SK-N-SH treated with all-trans-retinoic acid at 6 μM for 48 hours (cell line): ENCODE data around the gene NRDE2.

Experiments
- ATAC-seq: fragments of 200-7000 bp; cut with Tn5 transposase; 3 replicates; pipeline ENCODE4 v1.9.1; 2020; ENCODE audit warnings: mild to moderate bottlenecking, moderate library complexity
- ARNTL ChIP-seq: fragments of 450-650 bp; formaldehyde crosslinking; IDR thresholded peaks from 2 replicates; pipeline ENCODE4 v1.5.0; 2020; ENCODE audit warnings: low read depth, mild to moderate bottlenecking, moderate library complexity, borderline replicate concordance
- BACH2 ChIP-seq: fragments of 250-450 bp; sonication (Bioruptor Pico); IDR thresholded peaks from 2 replicates; pipeline ENCODE4 v1.9.0; 2021; ENCODE audit warnings: mild to moderate bottlenecking, borderline replicate concordance
- CSDC2 ChIP-seq: fragments of 250-450 bp; sonication (Bioruptor Pico); IDR thresholded peaks from 2 replicates; pipeline ENCODE4 v1.5.0; 2020; ENCODE audit warnings: mild to moderate bottlenecking, moderate library complexity
- ESRRG ChIP-seq: fragments of 250-450 bp; sonication (Bioruptor Pico); IDR thresholded peaks from 2 replicates; pipeline ENCODE4 v1.6.1; 2021; ENCODE audit warnings: mild to moderate bottlenecking
- GLIS3 ChIP-seq: fragments of 250-450 bp; sonication (Bioruptor Pico); IDR thresholded peaks from 2 replicates; pipeline ENCODE4 v1.5.0; 2020; ENCODE audit warnings: mild to moderate bottlenecking, moderate library complexity
- ISL1 ChIP-seq: fragments of 250-450 bp; sonication (Bioruptor Pico); IDR thresholded peaks from 2 replicates; pipeline ENCODE4 v2.1.2; 2022; ENCODE audit warnings: mild to moderate bottlenecking, moderate library complexity
- OSR1 ChIP-seq: fragments of 250-450 bp; sonication (Bioruptor Pico); IDR thresholded peaks from 2 replicates; pipeline ENCODE4 v1.8.0; 2022; ENCODE audit warnings: moderate library complexity, mild to moderate bottlenecking, inconsistent platforms
- PPARA ChIP-seq: fragments of 250-450 bp; sonication (Bioruptor Pico); IDR thresholded peaks from 2 replicates; pipeline ENCODE4 v1.5.0; 2020; ENCODE audit warnings: mild to moderate bottlenecking, borderline replicate concordance
- RARB ChIP-seq: fragments of 250-450 bp; sonication (Bioruptor Pico); IDR thresholded peaks from 2 replicates; pipeline ENCODE4 v1.8.0; 2021; ENCODE audit warnings: mild to moderate bottlenecking, moderate library complexity
- SNAI2 ChIP-seq: fragments of 250-450 bp; sonication (Bioruptor Pico); IDR thresholded peaks from 2 replicates; pipeline ENCODE4 v1.5.0; 2020; ENCODE audit warnings: mild to moderate bottlenecking, moderate library complexity
- TCF4 ChIP-seq: fragments of 250-450 bp; sonication (Bioruptor Pico); IDR thresholded peaks from 2 replicates; pipeline ENCODE4 v1.8.0; 2021; ENCODE audit warnings: mild to moderate bottlenecking, moderate library complexity, borderline replicate concordance
- TOX ChIP-seq: fragments of 250-450 bp; sonication (Bioruptor Pico); IDR thresholded peaks from 2 replicates; pipeline ENCODE4 v1.8.0; 2021; ENCODE audit warnings: mild to moderate bottlenecking, moderate library complexity, borderline replicate concordance
- ZC3H10 ChIP-seq: fragments of 250-450 bp; sonication (Bioruptor Pico); IDR thresholded peaks from 2 replicates; pipeline ENCODE4 v1.5.1; 2021; ENCODE audit warnings: mild to moderate bottlenecking, moderate library complexity
- ZFP3 ChIP-seq: fragments of 250-450 bp; sonication (Bioruptor Pico); IDR thresholded peaks from 2 replicates; pipeline ENCODE4 v1.5.0; 2020; ENCODE audit warnings: mild to moderate bottlenecking, moderate library complexity
- ZFP30 ChIP-seq: fragments of 450-650 bp; formaldehyde crosslinking; IDR thresholded peaks from 2 replicates; pipeline ENCODE4 v1.5.0; 2022; ENCODE audit warnings: mild to moderate bottlenecking, moderate library complexity
- ZNF565 ChIP-seq: fragments of 450-650 bp; formaldehyde crosslinking; conservative IDR thresholded peaks from 2 replicates; pipeline ENCODE4 v1.5.0; 2020; ENCODE audit warnings: low read depth, mild to moderate bottlenecking, moderate library complexity
- ZNF70 ChIP-seq: fragments of 450-650 bp; formaldehyde crosslinking; IDR thresholded peaks from 2 replicates; pipeline ENCODE4 v1.5.0; 2020; ENCODE audit warnings: mild to moderate bottlenecking, moderate library complexity
- ZNF8 ChIP-seq: fragments of 450-650 bp; formaldehyde crosslinking; IDR thresholded peaks from 2 replicates; pipeline ENCODE4 v1.5.0; 2020; ENCODE audit warnings: mild to moderate bottlenecking, moderate library complexity
- TF ChIP-seq, protein P1 (sequence below): fragments of 250-450 bp; sonication (Bioruptor Pico); IDR thresholded peaks from 2 replicates; pipeline ENCODE4 v1.8.0; 2021; ENCODE audit warnings: low read depth, mild to moderate bottlenecking, moderate library complexity, borderline replicate concordance
- TF ChIP-seq, protein P2 (sequence below): fragments of 250-450 bp; sonication (Bioruptor Pico); IDR thresholded peaks from 2 replicates; pipeline ENCODE4 v1.5.0; 2020; ENCODE audit warnings: mild to moderate bottlenecking, moderate library complexity
- TF ChIP-seq, protein P3 (sequence below): fragments of 250-450 bp; sonication (Bioruptor Pico); IDR thresholded peaks from 2 replicates; pipeline ENCODE4 v1.5.1; 2021; ENCODE audit warnings: mild to moderate bottlenecking, moderate library complexity
- TF ChIP-seq, protein P4 (sequence below): fragments of 250-450 bp; sonication (Bioruptor Pico); IDR thresholded peaks from 2 replicates; pipeline ENCODE4 v1.8.0; 2020; ENCODE audit warnings: mild to moderate bottlenecking, moderate library complexity, borderline replicate concordance
- TF ChIP-seq, protein P5 (sequence below): fragments of 250-450 bp; sonication (Bioruptor Pico); IDR thresholded peaks from 2 replicates; pipeline ENCODE4 v1.5.1; 2020; ENCODE audit warnings: low read depth, mild to moderate bottlenecking, moderate library complexity

Gene NRDE2, protein sequence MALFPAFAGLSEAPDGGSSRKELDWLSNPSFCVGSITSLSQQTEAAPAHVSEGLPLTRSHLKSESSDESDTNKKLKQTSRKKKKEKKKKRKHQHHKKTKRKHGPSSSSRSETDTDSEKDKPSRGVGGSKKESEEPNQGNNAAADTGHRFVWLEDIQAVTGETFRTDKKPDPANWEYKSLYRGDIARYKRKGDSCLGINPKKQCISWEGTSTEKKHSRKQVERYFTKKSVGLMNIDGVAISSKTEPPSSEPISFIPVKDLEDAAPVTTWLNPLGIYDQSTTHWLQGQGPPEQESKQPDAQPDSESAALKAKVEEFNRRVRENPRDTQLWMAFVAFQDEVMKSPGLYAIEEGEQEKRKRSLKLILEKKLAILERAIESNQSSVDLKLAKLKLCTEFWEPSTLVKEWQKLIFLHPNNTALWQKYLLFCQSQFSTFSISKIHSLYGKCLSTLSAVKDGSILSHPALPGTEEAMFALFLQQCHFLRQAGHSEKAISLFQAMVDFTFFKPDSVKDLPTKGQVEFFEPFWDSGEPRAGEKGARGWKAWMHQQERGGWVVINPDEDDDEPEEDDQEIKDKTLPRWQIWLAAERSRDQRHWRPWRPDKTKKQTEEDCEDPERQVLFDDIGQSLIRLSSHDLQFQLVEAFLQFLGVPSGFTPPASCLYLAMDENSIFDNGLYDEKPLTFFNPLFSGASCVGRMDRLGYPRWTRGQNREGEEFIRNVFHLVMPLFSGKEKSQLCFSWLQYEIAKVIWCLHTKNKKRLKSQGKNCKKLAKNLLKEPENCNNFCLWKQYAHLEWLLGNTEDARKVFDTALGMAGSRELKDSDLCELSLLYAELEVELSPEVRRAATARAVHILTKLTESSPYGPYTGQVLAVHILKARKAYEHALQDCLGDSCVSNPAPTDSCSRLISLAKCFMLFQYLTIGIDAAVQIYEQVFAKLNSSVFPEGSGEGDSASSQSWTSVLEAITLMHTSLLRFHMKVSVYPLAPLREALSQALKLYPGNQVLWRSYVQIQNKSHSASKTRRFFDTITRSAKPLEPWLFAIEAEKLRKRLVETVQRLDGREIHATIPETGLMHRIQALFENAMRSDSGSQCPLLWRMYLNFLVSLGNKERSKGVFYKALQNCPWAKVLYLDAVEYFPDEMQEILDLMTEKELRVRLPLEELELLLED

DNA sequence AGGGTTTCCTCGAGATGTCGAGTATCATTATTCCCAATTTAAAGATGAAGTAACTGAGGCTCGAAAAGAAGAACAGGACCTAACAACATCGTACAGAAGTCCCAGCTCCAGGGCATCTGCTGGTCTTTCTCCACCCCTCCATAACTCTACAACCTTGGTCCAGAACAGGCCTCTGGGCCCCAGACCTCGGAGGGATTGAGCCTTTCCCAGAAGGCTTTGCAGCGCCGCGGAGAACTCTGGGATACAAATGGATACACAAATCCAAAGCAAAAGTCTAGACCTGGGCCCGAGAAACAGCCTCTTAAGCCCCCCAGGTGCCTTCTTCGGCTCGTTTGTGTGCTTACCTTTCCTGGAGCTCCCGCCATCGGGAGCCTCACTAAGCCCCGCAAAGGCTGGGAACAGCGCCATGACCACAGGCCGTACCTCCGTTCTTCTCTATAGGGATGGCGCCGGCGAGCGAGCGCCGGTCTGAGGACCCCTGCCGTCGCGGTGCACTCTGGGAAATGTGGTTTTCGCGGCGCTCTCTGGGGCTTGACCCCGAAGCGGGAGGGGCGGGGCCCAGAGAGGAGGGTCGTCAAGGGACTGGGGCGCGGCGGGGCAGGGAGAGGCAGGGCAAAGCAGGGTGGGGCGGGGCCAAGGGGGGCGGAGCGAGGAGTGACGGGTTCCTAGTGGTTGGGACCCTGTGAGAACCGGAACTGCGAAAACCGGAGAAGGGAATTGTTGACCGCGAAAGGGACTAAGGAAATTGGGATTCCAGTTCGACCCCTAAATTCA lies at the start of gene NRDE2:
TSS of gene NRDE2 (minus strand) at position 445 of the 774 bp plus-strand sequence. CDS start at position 408, 37 bp downstream.
- peak; percentile 98 for ATAC-seq
- TF ChIP-seq BACH2 (no peak), PPARA (CRISPR knock-in tag) (no peak), ISL1 (CRISPR knock-in tag) (peak; percentile 35; the same call in 1 of the 2 replicates), OSR1 (no peak), ARNTL (no peak), ZNF70 (CRISPR knock-in tag) (no peak), ZFP30 (CRISPR knock-in tag) (no peak), TCF4 (no peak), ZFP3 (CRISPR knock-in tag) (peak; percentile 68; the same call in 1 of the 2 replicates), ZC3H10 (CRISPR knock-in tag) (no peak), ZNF565 (CRISPR knock-in tag) (no peak), ESRRG (no peak), GLIS3 (CRISPR knock-in tag) (no peak), RARB (CRISPR knock-in tag) (no peak), TOX (no peak), CSDC2 (CRISPR knock-in tag) (peak; percentile 87; the same call in 1 of the 2 replicates), ZNF8 (CRISPR knock-in tag) (0 out of 2 replicates have a peak, but pooled peaks have one; percentile 20), SNAI2 (CRISPR knock-in tag) (peak; percentile 87; the same call in 1 of the 2 replicates)
- TF ChIP-seq, protein P1, sequence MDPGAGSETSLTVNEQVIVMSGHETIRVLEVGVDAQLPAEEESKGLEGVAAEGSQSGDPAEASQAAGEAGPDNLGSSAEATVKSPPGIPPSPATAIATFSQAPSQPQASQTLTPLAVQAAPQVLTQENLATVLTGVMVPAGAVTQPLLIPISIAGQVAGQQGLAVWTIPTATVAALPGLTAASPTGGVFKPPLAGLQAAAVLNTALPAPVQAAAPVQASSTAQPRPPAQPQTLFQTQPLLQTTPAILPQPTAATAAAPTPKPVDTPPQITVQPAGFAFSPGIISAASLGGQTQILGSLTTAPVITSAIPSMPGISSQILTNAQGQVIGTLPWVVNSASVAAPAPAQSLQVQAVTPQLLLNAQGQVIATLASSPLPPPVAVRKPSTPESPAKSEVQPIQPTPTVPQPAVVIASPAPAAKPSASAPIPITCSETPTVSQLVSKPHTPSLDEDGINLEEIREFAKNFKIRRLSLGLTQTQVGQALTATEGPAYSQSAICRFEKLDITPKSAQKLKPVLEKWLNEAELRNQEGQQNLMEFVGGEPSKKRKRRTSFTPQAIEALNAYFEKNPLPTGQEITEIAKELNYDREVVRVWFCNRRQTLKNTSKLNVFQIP (CRISPR knock-in tag), result 0 out of 2 replicates have a peak, but pooled peaks have one; percentile 33
- TF ChIP-seq, protein P2, sequence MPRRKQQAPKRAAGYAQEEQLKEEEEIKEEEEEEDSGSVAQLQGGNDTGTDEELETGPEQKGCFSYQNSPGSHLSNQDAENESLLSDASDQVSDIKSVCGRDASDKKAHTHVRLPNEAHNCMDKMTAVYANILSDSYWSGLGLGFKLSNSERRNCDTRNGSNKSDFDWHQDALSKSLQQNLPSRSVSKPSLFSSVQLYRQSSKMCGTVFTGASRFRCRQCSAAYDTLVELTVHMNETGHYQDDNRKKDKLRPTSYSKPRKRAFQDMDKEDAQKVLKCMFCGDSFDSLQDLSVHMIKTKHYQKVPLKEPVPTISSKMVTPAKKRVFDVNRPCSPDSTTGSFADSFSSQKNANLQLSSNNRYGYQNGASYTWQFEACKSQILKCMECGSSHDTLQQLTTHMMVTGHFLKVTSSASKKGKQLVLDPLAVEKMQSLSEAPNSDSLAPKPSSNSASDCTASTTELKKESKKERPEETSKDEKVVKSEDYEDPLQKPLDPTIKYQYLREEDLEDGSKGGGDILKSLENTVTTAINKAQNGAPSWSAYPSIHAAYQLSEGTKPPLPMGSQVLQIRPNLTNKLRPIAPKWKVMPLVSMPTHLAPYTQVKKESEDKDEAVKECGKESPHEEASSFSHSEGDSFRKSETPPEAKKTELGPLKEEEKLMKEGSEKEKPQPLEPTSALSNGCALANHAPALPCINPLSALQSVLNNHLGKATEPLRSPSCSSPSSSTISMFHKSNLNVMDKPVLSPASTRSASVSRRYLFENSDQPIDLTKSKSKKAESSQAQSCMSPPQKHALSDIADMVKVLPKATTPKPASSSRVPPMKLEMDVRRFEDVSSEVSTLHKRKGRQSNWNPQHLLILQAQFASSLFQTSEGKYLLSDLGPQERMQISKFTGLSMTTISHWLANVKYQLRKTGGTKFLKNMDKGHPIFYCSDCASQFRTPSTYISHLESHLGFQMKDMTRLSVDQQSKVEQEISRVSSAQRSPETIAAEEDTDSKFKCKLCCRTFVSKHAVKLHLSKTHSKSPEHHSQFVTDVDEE, result no peak; the same call in 1 of the 2 replicates
- TF ChIP-seq, protein P3, sequence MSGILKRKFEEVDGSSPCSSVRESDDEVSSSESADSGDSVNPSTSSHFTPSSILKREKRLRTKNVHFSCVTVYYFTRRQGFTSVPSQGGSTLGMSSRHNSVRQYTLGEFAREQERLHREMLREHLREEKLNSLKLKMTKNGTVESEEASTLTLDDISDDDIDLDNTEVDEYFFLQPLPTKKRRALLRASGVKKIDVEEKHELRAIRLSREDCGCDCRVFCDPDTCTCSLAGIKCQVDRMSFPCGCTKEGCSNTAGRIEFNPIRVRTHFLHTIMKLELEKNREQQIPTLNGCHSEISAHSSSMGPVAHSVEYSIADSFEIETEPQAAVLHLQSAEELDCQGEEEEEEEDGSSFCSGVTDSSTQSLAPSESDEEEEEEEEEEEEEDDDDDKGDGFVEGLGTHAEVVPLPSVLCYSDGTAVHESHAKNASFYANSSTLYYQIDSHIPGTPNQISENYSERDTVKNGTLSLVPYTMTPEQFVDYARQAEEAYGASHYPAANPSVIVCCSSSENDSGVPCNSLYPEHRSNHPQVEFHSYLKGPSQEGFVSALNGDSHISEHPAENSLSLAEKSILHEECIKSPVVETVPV (CRISPR knock-in tag), result 0 out of 2 replicates have a peak, but pooled peaks have one; percentile 17
- TF ChIP-seq, protein P4, sequence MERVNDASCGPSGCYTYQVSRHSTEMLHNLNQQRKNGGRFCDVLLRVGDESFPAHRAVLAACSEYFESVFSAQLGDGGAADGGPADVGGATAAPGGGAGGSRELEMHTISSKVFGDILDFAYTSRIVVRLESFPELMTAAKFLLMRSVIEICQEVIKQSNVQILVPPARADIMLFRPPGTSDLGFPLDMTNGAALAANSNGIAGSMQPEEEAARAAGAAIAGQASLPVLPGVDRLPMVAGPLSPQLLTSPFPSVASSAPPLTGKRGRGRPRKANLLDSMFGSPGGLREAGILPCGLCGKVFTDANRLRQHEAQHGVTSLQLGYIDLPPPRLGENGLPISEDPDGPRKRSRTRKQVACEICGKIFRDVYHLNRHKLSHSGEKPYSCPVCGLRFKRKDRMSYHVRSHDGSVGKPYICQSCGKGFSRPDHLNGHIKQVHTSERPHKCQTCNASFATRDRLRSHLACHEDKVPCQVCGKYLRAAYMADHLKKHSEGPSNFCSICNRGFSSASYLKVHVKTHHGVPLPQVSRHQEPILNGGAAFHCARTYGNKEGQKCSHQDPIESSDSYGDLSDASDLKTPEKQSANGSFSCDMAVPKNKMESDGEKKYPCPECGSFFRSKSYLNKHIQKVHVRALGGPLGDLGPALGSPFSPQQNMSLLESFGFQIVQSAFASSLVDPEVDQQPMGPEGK (CRISPR knock-in tag), result no peak
- TF ChIP-seq, protein P5, sequence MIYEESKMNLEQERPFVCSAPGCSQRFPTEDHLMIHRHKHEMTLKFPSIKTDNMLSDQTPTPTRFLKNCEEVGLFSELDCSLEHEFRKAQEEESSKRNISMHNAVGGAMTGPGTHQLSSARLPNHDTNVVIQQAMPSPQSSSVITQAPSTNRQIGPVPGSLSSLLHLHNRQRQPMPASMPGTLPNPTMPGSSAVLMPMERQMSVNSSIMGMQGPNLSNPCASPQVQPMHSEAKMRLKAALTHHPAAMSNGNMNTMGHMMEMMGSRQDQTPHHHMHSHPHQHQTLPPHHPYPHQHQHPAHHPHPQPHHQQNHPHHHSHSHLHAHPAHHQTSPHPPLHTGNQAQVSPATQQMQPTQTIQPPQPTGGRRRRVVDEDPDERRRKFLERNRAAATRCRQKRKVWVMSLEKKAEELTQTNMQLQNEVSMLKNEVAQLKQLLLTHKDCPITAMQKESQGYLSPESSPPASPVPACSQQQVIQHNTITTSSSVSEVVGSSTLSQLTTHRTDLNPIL (CRISPR knock-in tag), result no peak
- TF ChIP-seq, all 23 proteins: peak for 7
